Tibial nerve (tissue), 4 donors: Measurements from ENCODE around the gene CYSRT1. TPM values are rescaled to one million over a fixed set of nuclear protein-coding genes. Genes with fewer than 3 reads are reported as not detected.

Experiments
- DNase-seq, 2 donors: peaks; one replicate each; pipeline ENCODE4 v3.0.0-alpha.2; 2019; ENCODE audit warnings: low spot score in 2 of 2
- H3K27ac ChIP-seq, 4 donors: fragments of 200-600 bp; sonication (generic) in 3 of 4; one replicate each; pipeline ENCODE4 v1.5.1; 2017 to 2019; ENCODE audit warnings: mild to moderate bottlenecking in 1 of 4
- H3K27me3 ChIP-seq, 2 donors: fragments of 200-600 bp; sonication (generic) in 1 of 2; one replicate each; pipeline versions ENCODE4 v1.5.1 to v1.6.0; 2017 to 2019
- H3K36me3 ChIP-seq, 3 donors: fragments of 200-600 bp; sonication (generic); one replicate each; pipeline ENCODE4 v1.5.1; 2018 to 2019
- H3K4me1 ChIP-seq, 4 donors: fragments of 200-600 bp; sonication (generic) in 3 of 4; one replicate each; pipeline ENCODE4 v1.5.1; 2017 to 2019
- H3K4me3 ChIP-seq, 4 donors: fragments of 200-600 bp; sonication (generic) in 3 of 4; one replicate each; pipeline ENCODE4 v1.5.1; 2017 to 2019; ENCODE audit warnings: mild to moderate bottlenecking in 1 of 4, moderate library complexity in 1 of 4
- H3K9me3 ChIP-seq, 4 donors: fragments of 200-600 bp; sonication (generic) in 3 of 4; one replicate each; pipeline ENCODE4 v1.5.1; 2017 to 2019
- EP300 ChIP-seq, 2 donors: sonication (generic); formaldehyde crosslinking; IDR thresholded peaks; one replicate each; pipeline ENCODE4 v1.6.1; 2017; ENCODE audit warnings: antibody characterized with exemption in 2 of 2, mild to moderate bottlenecking in 1 of 2
- POLR2A ChIP-seq, 2 donors: fragments of 450-650 bp; IDR thresholded peaks; one replicate each; pipeline ENCODE4 v1.6.1; 2017; ENCODE audit warnings: antibody characterized with exemption in 2 of 2, mild to moderate bottlenecking in 2 of 2, moderate library complexity in 2 of 2
- WGBS, 2 donors: methylation state at CpG; one replicate each; pipeline ENCODE4 v1.1.5; 2018; 5-methylcytosine and 5-hydroxymethylcytosine counted together
- total RNA-seq, 4 donors: library from RNA; depleted of rRNA; stranded (reverse); fragments of >200 nt; gene quantifications; one replicate each; pipeline ENCODE4 v1.1.0, GENCODE V29; 2016
- TF ChIP-seq, protein P1 (sequence below), 5 experiments: fragments of 200-600 bp in 3 of 5; fragments of 450-650 bp in 2 of 5; sonication (generic) in 3 of 5; IDR thresholded peaks; one replicate each; pipeline ENCODE4 v1.5.1; 2016 to 2019; ENCODE audit warnings: antibody characterized with exemption in 5 of 5, mild to moderate bottlenecking in 3 of 5, moderate library complexity in 2 of 5

The CYSRT1 gene
- total RNA-seq, 4 donors from 2014 or later, result not detected

DNA sequence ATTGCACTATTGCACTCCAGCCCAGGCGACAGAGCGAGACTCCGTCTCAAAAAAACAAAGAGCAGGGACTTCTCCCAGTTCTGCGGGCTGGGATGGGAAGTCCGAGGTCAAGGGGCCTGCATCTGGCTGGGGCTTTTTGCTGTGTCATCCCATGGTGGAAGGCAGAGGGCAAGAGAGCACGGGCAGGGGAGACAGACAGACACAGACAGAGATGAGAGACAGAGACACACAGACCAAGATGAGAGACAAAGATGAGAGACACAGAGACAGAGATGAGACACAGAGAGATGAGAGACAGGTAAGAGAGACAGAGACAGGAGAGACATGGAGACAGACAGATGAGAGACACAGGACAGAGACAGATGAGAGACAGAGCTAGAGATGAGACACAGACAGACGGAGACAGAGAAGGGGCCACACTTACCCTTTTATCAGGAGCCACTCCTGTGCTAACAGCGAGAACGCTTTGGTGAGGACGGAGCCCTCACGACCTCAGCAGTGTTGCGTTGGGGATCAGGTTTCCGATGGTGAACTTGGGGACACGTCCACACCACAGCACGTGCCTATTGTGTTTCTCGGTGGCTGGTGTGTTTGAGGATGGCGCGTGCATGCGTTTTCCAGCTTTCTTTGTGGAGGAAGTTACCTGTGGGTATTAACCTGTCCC is 43.7 kb downstream of the CYSRT1 start:
- H3K4me3 ChIP-seq, result peak overlapping the region in 1 of 4 donors; percentile 5

DNA sequence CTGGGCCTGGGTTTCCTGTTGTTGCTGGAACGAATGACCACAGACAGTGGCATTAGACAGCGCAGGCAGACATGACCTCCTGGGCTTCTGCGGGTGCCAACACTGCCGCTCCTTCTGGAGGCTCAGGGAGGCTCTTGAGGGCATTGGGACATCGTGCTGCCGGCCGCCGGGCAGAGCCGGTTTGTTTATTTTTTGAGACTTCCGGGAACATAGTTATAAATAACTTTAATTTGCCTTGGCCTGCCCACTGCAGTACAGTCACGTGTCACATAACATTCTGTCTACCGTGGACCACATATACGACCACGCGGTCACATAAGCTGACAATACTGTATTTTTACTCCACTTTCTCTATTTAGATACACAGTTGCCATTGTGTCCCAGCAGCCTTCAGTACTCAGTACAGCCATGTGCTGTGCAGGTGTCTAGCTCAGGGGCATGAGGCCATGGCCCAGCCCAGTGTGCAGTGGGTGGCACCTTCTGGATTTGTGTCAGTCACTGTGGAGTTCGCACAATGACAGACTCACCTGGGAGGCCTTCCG is 44.3 kb downstream of the CYSRT1 start:
- DNase-seq, result no peak
- WGBS, 2 donors, result 54 to 67% methylated on average over 17 of the region's 17 CpGs
- Histone ChIP-seq H3K36me3 (peaks cover 3 to 98% (median 18%) of the 10 kb centered on the region in 3 donors), H3K27ac (peak overlapping the region in 2 of 4 donors; percentile 18 to 25), H3K27me3 (peaks cover 0 to under 1% of the 10 kb centered on the region in 2 donors), H3K4me3 (peak overlapping the region in 1 of 4 donors; percentile 5), H3K4me1 (peaks cover 0 to 11% (median 1%) of the 10 kb centered on the region in 4 donors), H3K9me3 (no peaks in the 10 kb centered on the region)
- TF ChIP-seq EP300 (IDR thresholded peaks at IDR 0.05) (no peak), POLR2A (IDR thresholded peaks at IDR 0.05) (no peak)
- TF ChIP-seq, protein P1, sequence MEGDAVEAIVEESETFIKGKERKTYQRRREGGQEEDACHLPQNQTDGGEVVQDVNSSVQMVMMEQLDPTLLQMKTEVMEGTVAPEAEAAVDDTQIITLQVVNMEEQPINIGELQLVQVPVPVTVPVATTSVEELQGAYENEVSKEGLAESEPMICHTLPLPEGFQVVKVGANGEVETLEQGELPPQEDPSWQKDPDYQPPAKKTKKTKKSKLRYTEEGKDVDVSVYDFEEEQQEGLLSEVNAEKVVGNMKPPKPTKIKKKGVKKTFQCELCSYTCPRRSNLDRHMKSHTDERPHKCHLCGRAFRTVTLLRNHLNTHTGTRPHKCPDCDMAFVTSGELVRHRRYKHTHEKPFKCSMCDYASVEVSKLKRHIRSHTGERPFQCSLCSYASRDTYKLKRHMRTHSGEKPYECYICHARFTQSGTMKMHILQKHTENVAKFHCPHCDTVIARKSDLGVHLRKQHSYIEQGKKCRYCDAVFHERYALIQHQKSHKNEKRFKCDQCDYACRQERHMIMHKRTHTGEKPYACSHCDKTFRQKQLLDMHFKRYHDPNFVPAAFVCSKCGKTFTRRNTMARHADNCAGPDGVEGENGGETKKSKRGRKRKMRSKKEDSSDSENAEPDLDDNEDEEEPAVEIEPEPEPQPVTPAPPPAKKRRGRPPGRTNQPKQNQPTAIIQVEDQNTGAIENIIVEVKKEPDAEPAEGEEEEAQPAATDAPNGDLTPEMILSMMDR (IDR thresholded peaks at IDR 0.05), result no peak

More for the DNA sequence above, 43.7 kb downstream of the CYSRT1 start:
- WGBS, 2 donors, result 71 to 81% methylated on average over 19 of the region's 19 CpGs
- Histone ChIP-seq H3K27me3 (no peaks in the 10 kb centered on the region), H3K9me3 (no peaks in the 10 kb centered on the region), H3K36me3 (peaks cover 3 to 99% (median 21%) of the 10 kb centered on the region in 3 donors), H3K27ac (peak overlapping the region in 1 of 4 donors; percentile 25), H3K4me1 (peaks cover 0 to 11% (median 1%) of the 10 kb centered on the region in 4 donors)
- TF ChIP-seq, protein P1 (IDR thresholded peaks at IDR 0.05), result no peak
- TF ChIP-seq EP300 (IDR thresholded peaks at IDR 0.05), result no peak
- no peak for TF ChIP-seq POLR2A (IDR thresholded peaks at IDR 0.05)
- DNase-seq, result no peak

DNA sequence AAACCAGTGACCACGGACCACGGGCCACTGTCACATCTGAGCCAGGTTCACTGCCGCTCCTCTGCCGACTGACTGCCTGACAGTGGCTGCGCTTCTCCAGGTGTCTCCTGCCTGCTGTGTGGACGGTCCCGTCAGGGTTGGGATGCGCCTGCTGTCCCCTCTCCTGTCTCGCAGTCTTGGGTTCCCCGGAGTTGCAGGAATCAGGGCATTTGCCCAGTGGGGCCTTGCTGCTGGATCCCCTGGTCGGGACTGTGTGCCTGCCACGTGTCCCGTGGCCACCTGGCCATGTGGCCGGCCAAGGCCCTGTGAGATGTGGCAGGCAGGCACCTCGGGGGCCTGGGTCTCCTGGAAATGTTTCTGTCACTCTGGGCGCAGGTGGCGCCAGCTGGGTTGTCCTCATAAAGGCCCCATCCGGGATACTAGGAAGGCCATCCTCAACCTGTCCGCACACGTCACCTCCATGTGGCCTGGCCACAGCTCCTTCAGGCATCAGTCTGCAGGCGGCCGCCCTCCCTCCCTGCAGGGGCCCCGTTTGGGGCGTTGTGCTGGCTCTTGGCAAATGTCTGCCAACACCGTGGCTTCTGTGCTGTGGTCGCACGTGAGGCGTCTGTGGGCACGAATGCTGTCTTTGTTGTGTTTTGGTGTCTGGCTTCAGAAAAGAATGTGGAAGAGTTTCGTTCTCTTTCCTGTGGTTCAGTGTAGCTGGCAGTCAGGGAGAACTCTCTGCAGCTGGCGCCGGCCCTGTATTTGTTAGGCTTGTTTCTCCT is 46.1 kb downstream of the CYSRT1 start:
- Histone ChIP-seq H3K4me1 (peaks cover 0 to 13% (median 6%) of the 10 kb centered on the region in 4 donors), H3K36me3 (peaks cover 3 to 79% (median 13%) of the 10 kb centered on the region in 3 donors), H3K9me3 (no peaks in the 10 kb centered on the region), H3K27ac (no peak overlapping the region), H3K27me3 (peaks cover 0 to 11% of the 10 kb centered on the region in 2 donors), H3K4me3 (no peak overlapping the region)
- TF ChIP-seq POLR2A (IDR thresholded peaks at IDR 0.05) (no peak), EP300 (IDR thresholded peaks at IDR 0.05) (no peak)
- TF ChIP-seq, protein P1 (IDR thresholded peaks at IDR 0.05), result no peak
- WGBS, 2 donors, result 70 to 74% methylated on average over 24 to 32 of the region's 32 CpGs
- no peak for DNase-seq

DNA sequence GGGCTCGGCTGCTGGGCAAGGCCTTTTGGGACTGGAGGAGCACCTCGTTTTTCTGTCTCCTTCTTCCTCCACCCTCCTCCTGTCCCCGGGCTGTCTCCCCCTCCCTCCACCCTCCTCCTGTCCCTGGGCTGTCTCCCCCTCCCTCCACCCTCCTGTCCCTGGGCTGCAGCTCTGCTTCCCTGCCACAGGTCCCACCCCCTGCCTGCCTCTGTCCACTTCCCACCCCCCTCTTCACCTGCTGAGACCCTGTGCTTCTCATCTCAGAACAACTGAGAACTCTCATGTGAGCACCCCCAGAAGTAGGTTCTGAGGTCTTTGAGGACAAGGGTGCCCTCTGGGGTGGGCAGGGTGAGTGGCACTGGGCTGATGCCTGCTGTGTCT is 46.7 kb downstream of the CYSRT1 start:
- Histone ChIP-seq H3K4me1 (peaks cover 0 to 19% (median 11%) of the 10 kb centered on the region in 4 donors), H3K9me3 (no peaks in the 10 kb centered on the region), H3K36me3 (peaks cover 3 to 74% (median 9%) of the 10 kb centered on the region in 3 donors), H3K4me3 (no peak overlapping the region), H3K27me3 (peaks cover 0 to 17% of the 10 kb centered on the region in 2 donors), H3K27ac (no peak overlapping the region)
- DNase-seq, result no peak
- no peak for TF ChIP-seq POLR2A (IDR thresholded peaks at IDR 0.05)
- TF ChIP-seq EP300 (IDR thresholded peaks at IDR 0.05), result no peak
- TF ChIP-seq, protein P1 (IDR thresholded peaks at IDR 0.05), result no peak
- 39 to 41% methylated on average over 3 of the region's 3 CpGs for WGBS, 2 donors
